Measurements from ENCODE around the gene CUEDC2. TPM values are rescaled to one million over a fixed set of nuclear protein-coding genes. Genes with fewer than 3 reads are reported as not detected.

The CUEDC2 gene
- total RNA-seq, 1 donor from 2014 or later, result 29.7 TPM

DNA sequence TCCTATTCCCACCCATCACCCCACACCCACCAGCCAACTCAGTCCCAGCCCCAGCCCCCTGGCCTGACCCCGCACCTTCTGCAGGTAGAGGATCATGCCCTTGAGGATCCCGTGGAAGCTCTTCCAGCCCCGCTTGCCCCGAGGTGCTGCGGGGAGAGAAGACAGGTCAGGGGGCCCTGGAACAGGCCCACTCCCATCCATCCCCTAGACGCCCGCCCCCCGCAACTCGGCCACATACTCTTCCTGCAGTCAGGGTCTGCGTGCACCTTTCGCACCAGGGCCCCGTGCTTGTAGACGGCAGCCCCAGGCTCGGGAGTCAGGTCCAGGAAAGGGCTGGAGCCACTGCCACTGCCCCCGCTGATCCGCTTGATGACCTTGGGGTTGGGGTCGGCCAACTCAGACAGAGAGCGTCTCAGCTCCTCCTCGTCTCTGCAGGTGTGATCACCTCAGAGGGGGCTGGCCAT, 27.2 kb downstream of the CUEDC2 start:
- no peak for TF ChIP-seq CTCF (IDR thresholded peaks at IDR 0.05; ENCODE audit: insufficient read depth, low read length, severe bottlenecking)
- FAIRE-seq (no peak), DNase-seq (ENCODE audit: low read depth) (no peak)
- H3K27me3 ChIP-seq (ENCODE audit: control insufficient read depth, insufficient read depth, low read length), result peaks cover 18% of the 10 kb centered on the region
- peaks cover 21% of the 10 kb centered on the region for H3K36me3 ChIP-seq (ENCODE audit: control insufficient read depth, insufficient read depth, low read length)
- no peak overlapping the region for H3K4me3 ChIP-seq (ENCODE audit: low read depth, low read length)

DNA sequence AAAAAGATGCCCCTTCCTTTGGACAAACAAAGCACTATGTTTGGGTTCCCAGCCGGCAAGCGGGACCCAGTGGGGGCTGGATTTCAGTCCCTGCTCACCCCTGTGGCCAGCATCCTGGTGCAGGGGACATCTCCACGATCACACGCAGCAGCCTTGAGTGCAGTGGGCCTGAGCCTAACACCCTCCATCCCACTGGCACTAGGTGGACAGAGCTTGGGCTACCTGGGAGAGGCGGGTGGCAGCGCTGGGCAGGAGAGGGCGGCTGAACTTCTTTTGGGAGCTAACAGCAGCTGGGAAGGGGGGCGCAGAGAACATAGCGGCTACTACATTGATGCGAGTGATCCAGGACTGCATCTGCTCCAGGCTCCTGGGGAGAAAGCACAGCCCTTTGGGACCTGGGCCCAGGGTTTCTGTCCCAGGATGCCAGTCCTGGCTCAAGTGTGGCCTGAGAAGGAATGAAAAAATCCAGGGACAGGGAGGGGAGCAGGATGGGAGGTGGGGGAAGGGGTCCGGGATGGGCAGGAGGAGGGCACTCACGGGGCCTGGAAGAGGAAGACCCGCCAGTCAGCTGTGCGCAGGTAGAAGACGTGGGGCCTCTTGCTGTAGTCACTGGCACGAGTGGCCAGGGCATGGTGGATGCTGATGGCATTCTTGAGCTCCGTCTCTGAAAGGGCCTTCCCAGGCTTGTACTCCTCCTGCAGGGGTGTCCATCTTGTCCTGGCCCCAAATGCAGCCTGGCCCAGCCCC, 27.8 kb downstream of the CUEDC2 start:
- TF ChIP-seq CTCF (IDR thresholded peaks at IDR 0.05; ENCODE audit: insufficient read depth, low read length, severe bottlenecking), result no peak
- DNase-seq (ENCODE audit: low read depth) (no peak), FAIRE-seq (no peak)
- Histone ChIP-seq H3K36me3 (ENCODE audit: control insufficient read depth, insufficient read depth, low read length) (peaks cover 27% of the 10 kb centered on the region), H3K27me3 (ENCODE audit: control insufficient read depth, insufficient read depth, low read length) (peaks cover 12% of the 10 kb centered on the region), H3K4me3 (ENCODE audit: low read depth, low read length) (no peak overlapping the region)

- FAIRE-seq (no peak), DNase-seq (ENCODE audit: low read depth) (no peak)
- H3K36me3 ChIP-seq (ENCODE audit: control insufficient read depth, insufficient read depth, low read length), result peaks cover 27% of the 10 kb centered on the region
- peaks cover 3% of the 10 kb centered on the region for H3K27me3 ChIP-seq (ENCODE audit: control insufficient read depth, insufficient read depth, low read length)
- H3K4me3 ChIP-seq (ENCODE audit: low read depth, low read length), result no peak overlapping the region
- TF ChIP-seq CTCF (IDR thresholded peaks at IDR 0.05; ENCODE audit: insufficient read depth, low read length, severe bottlenecking), result no peak
Observed at GRCh38 chr10:102403115-102403514, 29.3 kb downstream of the CUEDC2 start.

GRCh38 chr10:102402512-102402896, 29.9 kb downstream of the CUEDC2 start:
- no peak for DNase-seq (ENCODE audit: low read depth)
- FAIRE-seq, result no peak
- H3K27me3 ChIP-seq (ENCODE audit: control insufficient read depth, insufficient read depth, low read length), result no peaks in the 10 kb centered on the region
- H3K36me3 ChIP-seq (ENCODE audit: control insufficient read depth, insufficient read depth, low read length), result peaks cover 33% of the 10 kb centered on the region
- H3K4me3 ChIP-seq (ENCODE audit: low read depth, low read length), result no peak overlapping the region
- TF ChIP-seq CTCF (IDR thresholded peaks at IDR 0.05; ENCODE audit: insufficient read depth, low read length, severe bottlenecking), result no peak

DNA sequence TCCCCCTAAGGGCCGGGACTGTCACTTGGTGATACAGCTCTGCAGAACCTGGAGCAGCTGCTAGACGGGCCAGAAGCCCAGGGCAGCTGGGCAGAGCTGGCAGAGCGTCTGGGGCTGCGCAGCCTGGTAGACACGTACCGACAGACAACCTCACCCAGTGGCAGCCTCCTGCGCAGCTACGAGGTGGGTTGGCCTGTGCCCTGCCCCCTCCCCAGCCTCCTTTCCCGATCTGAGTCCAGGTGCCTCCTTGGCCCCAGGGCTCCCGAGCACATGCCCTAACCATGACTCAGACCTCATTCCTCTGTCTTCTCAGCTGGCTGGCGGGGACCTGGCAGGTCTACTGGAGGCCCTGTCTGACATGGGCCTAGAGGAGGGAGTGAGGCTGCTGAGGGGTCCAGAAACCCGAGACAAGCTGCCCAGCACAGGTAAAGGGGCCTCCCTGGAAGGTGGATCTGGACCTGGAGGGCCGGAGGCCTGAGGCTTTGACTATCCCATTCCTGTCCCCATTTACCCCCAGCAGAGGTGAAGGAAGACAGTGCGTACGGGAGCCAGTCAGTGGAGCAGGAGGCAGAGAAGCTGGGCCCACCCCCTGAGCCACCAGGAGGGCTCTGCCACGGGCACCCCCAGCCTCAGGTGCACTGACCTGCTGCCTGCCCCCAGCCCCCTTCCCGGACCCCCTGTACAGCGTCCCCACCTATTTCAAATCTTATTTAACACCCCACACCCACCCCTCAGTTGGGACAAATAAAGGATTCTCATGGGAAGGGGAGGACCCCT, 30.5 kb downstream of the CUEDC2 start:
- FAIRE-seq, result no peak
- no peak overlapping the region for H3K4me3 ChIP-seq (ENCODE audit: low read depth, low read length)
- peak; percentile 79 for DNase-seq (ENCODE audit: low read depth)
- peaks cover 35% of the 10 kb centered on the region for H3K36me3 ChIP-seq (ENCODE audit: control insufficient read depth, insufficient read depth, low read length)
- no peak for TF ChIP-seq CTCF (IDR thresholded peaks at IDR 0.05; ENCODE audit: insufficient read depth, low read length, severe bottlenecking)
- H3K27me3 ChIP-seq (ENCODE audit: control insufficient read depth, insufficient read depth, low read length), result no peaks in the 10 kb centered on the region

All from bronchial epithelial cell (primary cell).